ENCODE measurements around the gene GNPNAT1.
"Not testable (repeated sequence)": the region's sequence is repeated elsewhere in the genome, so short reads cannot be mapped to it uniquely, and the experiment has no call there.

The GNPNAT1 gene

DNA sequence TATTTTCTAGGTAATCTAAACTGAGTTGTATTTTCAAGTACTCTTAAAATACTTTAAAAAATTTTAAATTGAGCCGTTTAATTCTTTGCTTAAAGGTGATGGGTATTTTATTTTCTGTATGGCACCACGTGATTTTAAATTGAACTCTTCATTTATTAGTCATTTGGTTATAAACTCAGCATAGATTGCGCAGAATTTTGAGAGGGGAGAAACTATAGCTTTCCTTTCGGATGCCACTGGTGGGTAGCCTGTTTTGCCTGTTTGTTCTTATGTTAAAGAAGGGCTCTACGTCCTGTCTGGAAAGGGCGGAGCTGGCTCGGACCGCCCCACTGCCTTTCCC lies 61.9 kb downstream of the GNPNAT1 start:
- no peak for DNase-seq (ENCODE audit: low read depth in 2 of 2)

GRCh38 chr14:52729035-52729434 lies 62.4 kb downstream of the GNPNAT1 start:
- DNase-seq (ENCODE audit: low read depth in 2 of 2) = not testable (repeated sequence)

DNA sequence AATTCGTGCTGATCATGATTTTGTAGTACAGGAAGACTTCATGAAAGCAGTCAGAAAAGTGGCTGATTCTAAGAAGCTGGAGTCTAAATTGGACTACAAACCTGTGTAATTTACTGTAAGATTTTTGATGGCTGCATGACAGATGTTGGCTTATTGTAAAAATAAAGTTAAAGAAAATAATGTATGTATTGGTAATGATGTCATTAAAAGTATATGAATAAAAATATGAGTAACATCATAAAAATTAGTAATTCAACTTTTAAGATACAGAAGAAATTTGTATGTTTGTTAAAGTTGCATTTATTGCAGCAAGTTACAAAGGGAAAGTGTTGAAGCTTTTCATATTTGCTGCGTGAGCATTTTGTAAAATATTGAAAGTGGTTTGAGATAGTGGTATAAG lies 63.9 kb downstream of the GNPNAT1 start:
- DNase-seq (ENCODE audit: low read depth in 2 of 2) = not testable (repeated sequence)

All from stimulated activated CD4-positive, alpha-beta T cell treated with anti-CD3 and anti-CD28 coated beads, Interleukin-1b, Interleukin-23, amount 100 ng/mL, for 4 hours (primary cell).